TTC549 (cell line): ENCODE measurements around the gene NEDD8.

Experiments used
- FAIRE-seq: peaks from 2 replicates; lab custom pipeline; 2012; peaks lifted over from hg19 to GRCh38; lab: Jason Lieb, UNC

NEDD8 gene

GRCh38 chr14:24195186-24196070 is 36.7 kb downstream of the NEDD8 start, which contains the start of gene TM9SF1:
Gene TM9SF1, minus strand, starts transcription at chr14:24195441. Its CDS starts 422 bp downstream, at chr14:24195019.
- no peak for FAIRE-seq

GRCh38 chr14:24194873-24195185 is 37.3 kb downstream of the NEDD8 start:
- FAIRE-seq = no peak

GRCh38 chr14:24194186-24194872 is 37.8 kb downstream of the NEDD8 start:
- FAIRE-seq = no peak

GRCh38 chr14:24192933-24193332 is 39.2 kb downstream of the NEDD8 start:
- no peak for FAIRE-seq

GRCh38 chr14:24190416-24190815 is 41.8 kb downstream of the NEDD8 start:
- no peak for FAIRE-seq

- no peak for FAIRE-seq
These were observed 42.7 kb downstream of the NEDD8 start for GRCh38 chr14:24189460-24189859.

- no peak for FAIRE-seq
These were observed 43.1 kb downstream of the NEDD8 start for GRCh38 chr14:24189059-24189375.

GRCh38 chr14:24188251-24189058 is 43.7 kb downstream of the NEDD8 start, which contains the start of gene IPO4:
Gene IPO4, minus strand, starts transcription at chr14:24188816. Its CDS starts 29 bp downstream, at chr14:24188787.
- no peak for FAIRE-seq

- no peak for FAIRE-seq
These were observed 44.6 kb downstream of the NEDD8 start for GRCh38 chr14:24187539-24187915.

- no peak for FAIRE-seq
These were observed 45.2 kb downstream of the NEDD8 start for GRCh38 chr14:24186831-24187538.

GRCh38 chr14:24185741-24186140 is 46.4 kb downstream of the NEDD8 start:
- no peak for FAIRE-seq

- no peak for FAIRE-seq
These were observed 47.1 kb downstream of the NEDD8 start for GRCh38 chr14:24185026-24185425.

GRCh38 chr14:24184104-24184970 is 47.8 kb downstream of the NEDD8 start:
- no peak for FAIRE-seq

- FAIRE-seq = no peak
These were observed 49.1 kb downstream of the NEDD8 start for GRCh38 chr14:24183014-24183481.

GRCh38 chr14:24182110-24182882 is 49.9 kb downstream of the NEDD8 start:
- FAIRE-seq = no peak

GRCh38 chr14:24181371-24182077 is 50.6 kb downstream of the NEDD8 start:
- FAIRE-seq = no peak

- FAIRE-seq = no peak
These were observed 52.0 kb downstream of the NEDD8 start for GRCh38 chr14:24179961-24180796.

GRCh38 chr14:24179294-24179960 is 52.7 kb downstream of the NEDD8 start:
- no peak for FAIRE-seq
